Measurements from ENCODE around the gene OTUB1.
"Not testable (repeated sequence)": the region's sequence is repeated elsewhere in the genome, so short reads cannot be mapped to it uniquely, and the experiment has no call there.

The OTUB1 gene

GRCh38 chr11:63961608-63962412 is 24.4 kb upstream of the OTUB1 start:
- no peak for DNase-seq (ENCODE audit: low read depth)
- H3K4me3 ChIP-seq (ENCODE audit: low read depth, low read length), result no peak overlapping the region
- TF ChIP-seq, protein P1, sequence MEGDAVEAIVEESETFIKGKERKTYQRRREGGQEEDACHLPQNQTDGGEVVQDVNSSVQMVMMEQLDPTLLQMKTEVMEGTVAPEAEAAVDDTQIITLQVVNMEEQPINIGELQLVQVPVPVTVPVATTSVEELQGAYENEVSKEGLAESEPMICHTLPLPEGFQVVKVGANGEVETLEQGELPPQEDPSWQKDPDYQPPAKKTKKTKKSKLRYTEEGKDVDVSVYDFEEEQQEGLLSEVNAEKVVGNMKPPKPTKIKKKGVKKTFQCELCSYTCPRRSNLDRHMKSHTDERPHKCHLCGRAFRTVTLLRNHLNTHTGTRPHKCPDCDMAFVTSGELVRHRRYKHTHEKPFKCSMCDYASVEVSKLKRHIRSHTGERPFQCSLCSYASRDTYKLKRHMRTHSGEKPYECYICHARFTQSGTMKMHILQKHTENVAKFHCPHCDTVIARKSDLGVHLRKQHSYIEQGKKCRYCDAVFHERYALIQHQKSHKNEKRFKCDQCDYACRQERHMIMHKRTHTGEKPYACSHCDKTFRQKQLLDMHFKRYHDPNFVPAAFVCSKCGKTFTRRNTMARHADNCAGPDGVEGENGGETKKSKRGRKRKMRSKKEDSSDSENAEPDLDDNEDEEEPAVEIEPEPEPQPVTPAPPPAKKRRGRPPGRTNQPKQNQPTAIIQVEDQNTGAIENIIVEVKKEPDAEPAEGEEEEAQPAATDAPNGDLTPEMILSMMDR (IDR thresholded peaks at IDR 0.05; ENCODE audit: low read depth, low read length, missing control alignments), result no peak

GRCh38 chr11:63963895-63964294 is 22.3 kb upstream of the OTUB1 start:
- DNase-seq (ENCODE audit: low read depth); H3K4me3 ChIP-seq (ENCODE audit: low read depth, low read length): not testable (repeated sequence)

DNA sequence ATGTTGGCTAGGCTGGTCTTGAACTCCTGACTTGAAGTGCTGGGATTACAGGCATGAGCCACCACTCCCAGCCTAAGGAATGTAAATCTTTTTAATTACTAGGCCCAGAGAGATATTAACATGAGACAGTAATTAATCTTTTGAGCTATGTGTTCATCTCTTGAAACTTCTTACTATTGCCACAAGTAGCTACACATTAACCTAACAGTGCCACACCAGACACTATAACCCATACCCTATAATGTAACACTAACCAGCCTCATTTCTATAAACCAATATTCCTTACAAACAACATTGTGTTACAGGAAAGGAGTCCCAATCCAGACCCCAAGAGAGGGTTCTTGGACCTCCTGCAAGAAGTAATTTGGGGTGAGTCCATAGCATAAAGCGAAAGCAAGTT is 19.8 kb upstream of the OTUB1 start:
- DNase-seq (ENCODE audit: low read depth), result no peak
- TF ChIP-seq, protein P1 (IDR thresholded peaks at IDR 0.05; ENCODE audit: low read depth, low read length, missing control alignments), result no peak
- no peak overlapping the region for H3K4me3 ChIP-seq (ENCODE audit: low read depth, low read length)

DNA sequence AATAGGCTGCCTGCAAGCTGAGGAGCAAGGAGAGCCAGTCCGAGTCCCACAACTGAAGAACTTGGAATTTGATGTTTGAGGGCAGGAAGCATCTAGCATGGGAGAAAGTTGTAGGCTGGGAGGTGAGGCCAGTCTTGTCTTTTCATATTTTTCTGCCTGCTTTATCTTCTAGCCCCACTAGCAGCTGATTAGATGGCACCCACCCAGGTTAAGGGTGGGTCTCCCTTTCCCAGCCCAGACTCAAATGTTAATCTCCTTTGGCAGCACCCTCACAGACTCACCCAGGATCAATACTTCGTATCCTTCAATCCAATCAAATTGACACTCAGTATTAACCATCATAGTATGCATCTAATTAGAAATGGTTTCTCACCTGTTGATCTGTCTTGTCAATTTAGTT is 16.8 kb upstream of the OTUB1 start:
- no peak for DNase-seq (ENCODE audit: low read depth)
- H3K4me3 ChIP-seq (ENCODE audit: low read depth, low read length), result no peak overlapping the region
- TF ChIP-seq, protein P1 (IDR thresholded peaks at IDR 0.05; ENCODE audit: low read depth, low read length, missing control alignments), result no peak

DNA sequence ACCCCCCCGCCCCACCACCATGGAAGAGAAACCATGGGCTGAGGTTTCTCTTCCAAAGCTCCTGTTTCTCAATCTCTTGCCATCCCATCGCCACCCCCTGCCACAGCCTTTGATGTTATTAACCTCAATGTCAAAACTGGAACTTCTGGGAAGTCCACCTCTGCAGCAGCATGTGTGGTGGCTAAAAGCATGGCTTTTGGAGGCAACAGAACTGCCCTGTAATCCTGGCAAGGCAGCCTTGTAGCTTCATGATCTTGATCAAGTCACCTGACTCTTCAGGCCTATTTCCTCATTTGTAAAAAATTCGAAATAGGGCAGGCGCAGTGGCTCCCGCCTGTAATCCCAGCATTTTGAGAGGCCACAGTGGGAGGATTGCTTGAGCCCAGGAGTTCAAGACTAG is 15.3 kb upstream of the OTUB1 start:
- TF ChIP-seq, protein P1 (IDR thresholded peaks at IDR 0.05; ENCODE audit: low read depth, low read length, missing control alignments), result no peak
- H3K4me3 ChIP-seq (ENCODE audit: low read depth, low read length), result no peak overlapping the region
- no peak for DNase-seq (ENCODE audit: low read depth)

GRCh38 chr11:63973912-63974258 is 12.4 kb upstream of the OTUB1 start:
- not testable (repeated sequence) for DNase-seq (ENCODE audit: low read depth)
- peak overlapping the region; percentile 97; the same call in 1 of the 2 replicates for H3K4me3 ChIP-seq (ENCODE audit: low read depth, low read length)

DNA sequence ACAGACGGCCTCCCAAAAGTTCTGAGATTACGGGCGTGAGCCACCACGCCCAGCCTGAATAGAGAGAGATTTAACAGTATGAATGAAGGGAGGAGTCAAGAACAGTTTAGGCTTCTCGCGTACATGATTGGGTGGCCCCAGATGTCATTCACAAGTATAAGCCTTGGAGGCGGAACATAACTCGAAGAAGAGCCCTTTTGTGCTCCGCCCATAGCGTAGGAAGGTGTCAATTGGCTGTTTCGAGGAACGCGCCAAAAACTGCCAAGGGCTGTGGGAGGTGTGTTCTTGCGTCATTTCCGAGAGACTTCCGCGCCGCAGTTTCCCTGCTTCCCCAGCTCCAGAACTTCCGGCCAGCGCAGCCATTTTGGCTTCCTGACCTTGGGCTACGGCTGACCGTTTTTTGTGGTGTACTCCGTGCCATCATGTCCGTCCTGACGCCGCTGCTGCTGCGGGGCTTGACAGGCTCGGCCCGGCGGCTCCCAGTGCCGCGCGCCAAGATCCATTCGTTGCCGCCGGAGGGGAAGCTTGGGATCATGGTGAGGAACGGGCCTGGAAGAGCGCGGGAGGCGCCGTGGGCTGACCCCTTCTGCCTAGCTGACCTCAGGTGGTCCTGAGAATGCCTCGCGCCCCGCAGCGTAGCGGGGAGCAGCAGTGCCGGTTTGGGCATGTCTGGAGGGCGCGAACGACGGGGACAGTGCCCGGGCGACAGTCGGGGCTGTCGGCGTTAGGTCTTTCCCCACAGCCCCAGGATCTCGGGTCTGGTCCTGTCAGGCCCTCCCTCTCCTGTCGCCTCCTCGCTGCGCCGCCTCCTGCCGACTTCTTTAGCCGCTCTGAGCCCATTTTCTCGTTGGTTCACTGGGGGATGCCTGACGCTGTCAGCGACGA is 11.7 kb upstream of the OTUB1 start, which contains the start of gene COX8A:
COX8A (plus strand) TSS at position 362 of the 885 bp plus-strand sequence; CDS start at position 423, 61 bp downstream.
- peak; percentile 100 for DNase-seq (ENCODE audit: low read depth)
- TF ChIP-seq, protein P1 (IDR thresholded peaks at IDR 0.05; ENCODE audit: low read depth, low read length, missing control alignments), result no peak
- H3K4me3 ChIP-seq (ENCODE audit: low read depth, low read length), result peak within 1 kb of the TSS; percentile 97
